GM12892 (cell line): ENCODE measurements around the gene BCL2L12.

Experiments used
- POLR2A ChIP-seq: IDR thresholded peaks from 2 replicates; pipeline ENCODE4 v1.6.1; 2011; ENCODE audit warnings: low read depth, low read length, control low read depth
- POLR2AphosphoS5 ChIP-seq: IDR thresholded peaks from 2 replicates; pipeline ENCODE4 v1.6.1; 2011; ENCODE audit warnings: low read depth, low read length, control low read depth

DNA sequence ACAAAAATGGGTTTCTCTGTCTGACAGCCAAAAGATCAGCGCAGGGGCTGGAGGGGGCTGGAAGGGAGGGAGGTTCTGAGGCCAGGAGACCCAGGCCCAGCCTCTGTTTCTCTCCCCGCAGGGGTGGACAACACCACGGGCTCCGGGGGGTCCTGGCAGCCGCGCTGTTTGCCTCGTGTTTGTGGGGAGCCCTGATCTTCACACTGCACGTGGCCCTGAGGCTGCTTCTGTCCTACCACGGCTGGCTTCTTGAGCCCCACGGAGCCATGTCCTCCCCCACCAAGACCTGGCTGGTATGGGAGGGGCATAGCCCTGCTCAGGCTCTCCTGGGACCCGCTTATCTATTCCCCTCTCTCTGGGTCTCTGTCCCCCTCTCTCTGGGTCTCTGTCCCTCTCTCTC, 34.8 kb downstream of the BCL2L12 start:
- no peak for TF ChIP-seq POLR2A
- TF ChIP-seq POLR2AphosphoS5: no peak
